ENCODE data around the gene CLEC6A. TPM values are rescaled to one million over a fixed set of nuclear protein-coding genes. Genes with fewer than 3 reads are reported as not detected.
"Not testable (repeated sequence)": the region's sequence is repeated elsewhere in the genome, so short reads cannot be mapped to it uniquely, and the experiment has no call there.

Gene CLEC6A
- total RNA-seq, result not detected
- long read RNA-seq, result 0 reads

GRCh38 chr12:8455727-8456360 lies at the start of gene CLEC6A:
Gene CLEC6A (plus strand): TSS chr12:8455962. CDS start chr12:8456112, 150 bp downstream.
- DNase-seq (ENCODE audit: low spot score), result no peak

- DNase-seq (ENCODE audit: low spot score), result not testable (repeated sequence)
These were observed 36.2 kb upstream of the CLEC6A start for GRCh38 chr12:8419576-8419975.

- DNase-seq (ENCODE audit: low spot score), result no peak
These were observed 35.3 kb upstream of the CLEC6A start for GRCh38 chr12:8420506-8420905.

GRCh38 chr12:8444536-8445278 lies 11.1 kb upstream of the CLEC6A start:
- DNase-seq (ENCODE audit: low spot score), result not testable (repeated sequence)

- no peak for DNase-seq (ENCODE audit: low spot score)
These were observed 10.0 kb upstream of the CLEC6A start for GRCh38 chr12:8445731-8446130.

GRCh38 chr12:8446642-8447547 lies 8.9 kb upstream of the CLEC6A start:
- DNase-seq (ENCODE audit: low spot score), result no peak

- DNase-seq (ENCODE audit: low spot score), result no peak
These were observed 6.4 kb upstream of the CLEC6A start for GRCh38 chr12:8449355-8449859.

GRCh38 chr12:8452036-8452435 lies 3.7 kb upstream of the CLEC6A start:
- DNase-seq (ENCODE audit: low spot score), result no peak

- no peak for DNase-seq (ENCODE audit: low spot score)
These were observed 2.7 kb upstream of the CLEC6A start for GRCh38 chr12:8453021-8453513.

- no peak for DNase-seq (ENCODE audit: low spot score)
These were observed 2.0 kb upstream of the CLEC6A start for GRCh38 chr12:8453796-8454195.

GRCh38 chr12:8455271-8455670 lies 491 bp upstream of the CLEC6A start:
- DNase-seq (ENCODE audit: low spot score), result no peak

- DNase-seq (ENCODE audit: low spot score), result no peak
These were observed 5.7 kb downstream of the CLEC6A start for GRCh38 chr12:8461426-8461825.

- no peak for DNase-seq (ENCODE audit: low spot score)
These were observed 9.7 kb downstream of the CLEC6A start for GRCh38 chr12:8465301-8465996.

GRCh38 chr12:8466241-8466640 lies 10.5 kb downstream of the CLEC6A start:
- DNase-seq (ENCODE audit: low spot score), result no peak

- no peak for DNase-seq (ENCODE audit: low spot score)
These were observed 15.3 kb downstream of the CLEC6A start for GRCh38 chr12:8471090-8471489.

GRCh38 chr12:8475508-8476203 lies 19.9 kb downstream of the CLEC6A start:
- no peak for DNase-seq (ENCODE audit: low spot score)

- DNase-seq (ENCODE audit: low spot score), result no peak
These were observed 26.9 kb downstream of the CLEC6A start for GRCh38 chr12:8482571-8483061.

GRCh38 chr12:8483079-8483478 lies 27.3 kb downstream of the CLEC6A start:
- no peak for DNase-seq (ENCODE audit: low spot score)

GRCh38 chr12:8491646-8492530 lies 36.1 kb downstream of the CLEC6A start:
- DNase-seq (ENCODE audit: low spot score), result no peak

Measured in mesenteric fat pad (tissue), 1 donor.